AG08395 (cell line): ENCODE measurements around the gene BCAP29.

Experiments
- DNase-seq: peaks from one replicate; pipeline ENCODE4 v3.0.0; 2012; ENCODE audit warnings: mixed read lengths, low spot score

Gene BCAP29

DNA sequence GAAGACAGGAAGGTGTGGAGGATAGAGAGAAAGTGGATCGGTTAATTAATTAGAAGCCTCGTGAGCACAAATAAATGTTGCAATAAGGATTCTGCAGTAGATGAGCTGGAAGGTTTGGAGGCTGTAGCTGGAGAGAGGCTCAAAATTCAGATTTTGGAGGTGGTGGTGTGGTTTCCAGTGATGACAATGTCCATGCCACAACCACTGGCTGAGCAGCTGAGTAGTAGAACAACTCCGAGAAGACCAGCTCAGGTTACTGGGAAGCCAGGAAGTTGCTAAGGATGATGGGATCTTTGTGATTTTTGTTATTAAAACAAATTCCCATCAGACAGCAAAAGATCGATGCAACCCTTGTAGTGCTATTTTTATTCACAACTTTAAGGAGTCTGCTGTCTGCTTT is 88.2 kb downstream of the BCAP29 start:
- DNase-seq, result no peak
